T-helper 2 cell treated with Interferon-gamma antibody and Interleukin-4, amounts not matched to agents 5 μg/mL and 100 μg/mL, for 36 hours (primary cell): ENCODE data around the gene TTC9.
"Not testable (repeated sequence)": the region's sequence is repeated elsewhere in the genome, so short reads cannot be mapped to it uniquely, and the experiment has no call there.

Experiments used
- DNase-seq: peaks from one replicate; pipeline ENCODE4 v3.0.0; 2021; ENCODE audit warnings: low spot score
- H3K27ac Mint-ChIP-seq: one replicate; pipeline ENCODE4 v1.8.0; 2021; ENCODE audit warnings: mild to moderate bottlenecking, mixed read lengths
- H3K27me3 Mint-ChIP-seq: one replicate; pipeline ENCODE4 v1.8.0; 2021; ENCODE audit warnings: low read depth, mixed read lengths
- H3K36me3 Mint-ChIP-seq: one replicate; pipeline ENCODE4 v1.8.0; 2021; ENCODE audit warnings: low read depth, mixed read lengths
- H3K4me1 Mint-ChIP-seq: one replicate; pipeline ENCODE4 v1.8.0; 2021; ENCODE audit warnings: low read depth, mixed read lengths
- H3K4me3 Mint-ChIP-seq: one replicate; pipeline ENCODE4 v1.8.0; 2022; ENCODE audit warnings: mild to moderate bottlenecking, moderate library complexity, mixed read lengths
- H3K9me3 Mint-ChIP-seq: one replicate; pipeline ENCODE4 v1.8.0; 2021; ENCODE audit warnings: mixed read lengths

The TTC9 gene

GRCh38 chr14:70677341-70677740 lies 35.6 kb downstream of the TTC9 start:
- H3K4me3 Mint-ChIP-seq = no peak overlapping the region
- DNase-seq = no peak
- H3K36me3 Mint-ChIP-seq = peaks cover 4% of the 10 kb centered on the region
- no peak overlapping the region for H3K27ac Mint-ChIP-seq
- H3K27me3 Mint-ChIP-seq = no peaks in the 10 kb centered on the region
- no peaks in the 10 kb centered on the region for H3K9me3 Mint-ChIP-seq
- H3K4me1 Mint-ChIP-seq = no peaks in the 10 kb centered on the region

- Mint-ChIP-seq H3K4me1 (no peaks in the 10 kb centered on the region), H3K27ac (no peak overlapping the region), H3K4me3 (no peak overlapping the region), H3K9me3 (no peaks in the 10 kb centered on the region), H3K36me3 (peaks cover 2% of the 10 kb centered on the region), H3K27me3 (no peaks in the 10 kb centered on the region)
- DNase-seq = no peak
Observed at GRCh38 chr14:70680748-70681147, 39.0 kb downstream of the TTC9 start.

GRCh38 chr14:70683983-70684382 lies 42.3 kb downstream of the TTC9 start:
- no peaks in the 10 kb centered on the region for H3K4me1 Mint-ChIP-seq
- H3K27me3 Mint-ChIP-seq = no peaks in the 10 kb centered on the region
- H3K27ac Mint-ChIP-seq = no peak overlapping the region
- no peaks in the 10 kb centered on the region for H3K9me3 Mint-ChIP-seq
- no peak overlapping the region for H3K4me3 Mint-ChIP-seq
- no peaks in the 10 kb centered on the region for H3K36me3 Mint-ChIP-seq
- DNase-seq = no peak

GRCh38 chr14:70685474-70686197 lies 43.9 kb downstream of the TTC9 start:
- no peaks in the 10 kb centered on the region for H3K4me1 Mint-ChIP-seq
- H3K9me3 Mint-ChIP-seq = no peaks in the 10 kb centered on the region

GRCh38 chr14:70692210-70692609 lies 50.5 kb downstream of the TTC9 start:
- Mint-ChIP-seq H3K36me3 (no peaks in the 10 kb centered on the region), H3K9me3 (no peaks in the 10 kb centered on the region), H3K27ac (no peak overlapping the region), H3K27me3 (no peaks in the 10 kb centered on the region), H3K4me3 (no peak overlapping the region), H3K4me1 (no peaks in the 10 kb centered on the region)
- no peak for DNase-seq

More at GRCh38 chr14:70685474-70686197, 43.9 kb downstream of the TTC9 start:
- no peaks in the 10 kb centered on the region for H3K36me3 Mint-ChIP-seq
- H3K4me3 Mint-ChIP-seq = no peak overlapping the region
- no peak overlapping the region for H3K27ac Mint-ChIP-seq
- no peaks in the 10 kb centered on the region for H3K27me3 Mint-ChIP-seq
- no peak for DNase-seq

- no peak overlapping the region for H3K27ac Mint-ChIP-seq
- H3K9me3 Mint-ChIP-seq = no peaks in the 10 kb centered on the region
- H3K27me3 Mint-ChIP-seq = peaks cover 3% of the 10 kb centered on the region
- H3K4me3 Mint-ChIP-seq = no peak overlapping the region
- no peaks in the 10 kb centered on the region for H3K4me1 Mint-ChIP-seq
- no peak for DNase-seq
- no peaks in the 10 kb centered on the region for H3K36me3 Mint-ChIP-seq
Observed at GRCh38 chr14:70696026-70696425, 54.3 kb downstream of the TTC9 start.

- H3K4me1 Mint-ChIP-seq = peaks cover 1% of the 10 kb centered on the region
- H3K9me3 Mint-ChIP-seq = no peaks in the 10 kb centered on the region
- H3K27ac Mint-ChIP-seq = no peak overlapping the region
- H3K36me3 Mint-ChIP-seq = no peaks in the 10 kb centered on the region
- no peak overlapping the region for H3K4me3 Mint-ChIP-seq
- DNase-seq = no peak
- peaks cover 5% of the 10 kb centered on the region for H3K27me3 Mint-ChIP-seq
Observed at GRCh38 chr14:70697701-70698100, 56.0 kb downstream of the TTC9 start.

- Mint-ChIP-seq H3K36me3 (no peaks in the 10 kb centered on the region), H3K4me3 (no peak overlapping the region), H3K4me1 (peaks cover 1% of the 10 kb centered on the region), H3K9me3 (no peaks in the 10 kb centered on the region), H3K27ac (no peak overlapping the region), H3K27me3 (peaks cover 5% of the 10 kb centered on the region)
- DNase-seq = no peak
Observed at GRCh38 chr14:70698288-70698687, 56.6 kb downstream of the TTC9 start.

- H3K27ac Mint-ChIP-seq = no peak overlapping the region
- no peak for DNase-seq
- no peaks in the 10 kb centered on the region for H3K9me3 Mint-ChIP-seq
- peaks cover 6% of the 10 kb centered on the region for H3K27me3 Mint-ChIP-seq
- H3K4me1 Mint-ChIP-seq = peaks cover 1% of the 10 kb centered on the region
- H3K4me3 Mint-ChIP-seq = no peak overlapping the region
- no peaks in the 10 kb centered on the region for H3K36me3 Mint-ChIP-seq
Observed at GRCh38 chr14:70699646-70700045, 57.9 kb downstream of the TTC9 start.

- no peaks in the 10 kb centered on the region for H3K9me3 Mint-ChIP-seq
- H3K36me3 Mint-ChIP-seq = no peaks in the 10 kb centered on the region
- H3K27ac Mint-ChIP-seq = no peak overlapping the region
- peaks cover 19% of the 10 kb centered on the region for H3K27me3 Mint-ChIP-seq
- DNase-seq = no peak
- peaks cover 1% of the 10 kb centered on the region for H3K4me1 Mint-ChIP-seq
- no peak overlapping the region for H3K4me3 Mint-ChIP-seq
Observed at GRCh38 chr14:70700955-70701585, 59.4 kb downstream of the TTC9 start.

GRCh38 chr14:70701610-70702009 lies 59.9 kb downstream of the TTC9 start:
- Mint-ChIP-seq H3K36me3 (no peaks in the 10 kb centered on the region), H3K9me3 (no peaks in the 10 kb centered on the region), H3K4me3 (no peak overlapping the region), H3K4me1 (peaks cover 1% of the 10 kb centered on the region), H3K27ac (no peak overlapping the region), H3K27me3 (peaks cover 21% of the 10 kb centered on the region)
- no peak for DNase-seq

- peaks cover 21% of the 10 kb centered on the region for H3K27me3 Mint-ChIP-seq
- peaks cover 1% of the 10 kb centered on the region for H3K4me1 Mint-ChIP-seq
- no peak for DNase-seq
- H3K4me3 Mint-ChIP-seq = no peak overlapping the region
- H3K27ac Mint-ChIP-seq = no peak overlapping the region
- H3K9me3 Mint-ChIP-seq = no peaks in the 10 kb centered on the region
- H3K36me3 Mint-ChIP-seq = no peaks in the 10 kb centered on the region
Observed at GRCh38 chr14:70702161-70702560, 60.4 kb downstream of the TTC9 start.

GRCh38 chr14:70703621-70704168 lies 62.0 kb downstream of the TTC9 start:
- not testable (repeated sequence) for H3K4me1 Mint-ChIP-seq, H3K4me3 Mint-ChIP-seq, H3K36me3 Mint-ChIP-seq, H3K27ac Mint-ChIP-seq, H3K9me3 Mint-ChIP-seq, DNase-seq
- H3K27me3 Mint-ChIP-seq = peaks cover 21% of the 10 kb centered on the region

- Mint-ChIP-seq H3K36me3 (no peaks in the 10 kb centered on the region), H3K27ac (no peak overlapping the region), H3K9me3 (no peaks in the 10 kb centered on the region), H3K4me3 (no peak overlapping the region), H3K27me3 (peaks cover 21% of the 10 kb centered on the region), H3K4me1 (peaks cover 1% of the 10 kb centered on the region)
- DNase-seq = no peak
Observed at GRCh38 chr14:70704960-70705359, 63.2 kb downstream of the TTC9 start.
